K562 (cell line): ENCODE results near the gene ZNF512B. TPM values are rescaled to one million over a fixed set of nuclear protein-coding genes. Genes with fewer than 3 reads are reported as not detected.

Source experiments
- ATAC-seq: fragments of 200-7000 bp; cut with Tn5 transposase; 3 replicates; pipeline ENCODE4 v1.9.1; 2020; ENCODE audit warnings: moderate library complexity
- BruUV-seq: library from RNA; stranded (reverse); fragments of 400-500 nt; replicated peaks from 2 replicates; lab custom pipeline; 2021; lab: Mats Ljungman, UMichigan
- CTCF ChIA-PET: fragments of 300-600 bp; formaldehyde crosslinking; extraction: SDS; loops from one replicate; lab custom pipeline; 2021; ENCODE audit warnings: low intra/inter-chr PET ratio; lab: Yijun Ruan, JAX
- POLR2A ChIA-PET: fragments of 300-600, 350-650 bp; sonication (Branson Sonifier 250); formaldehyde crosslinking; extraction: SDS; loops from one replicate; lab custom pipeline; 2021; ENCODE audit warnings: antibody characterized with exemption, inconsistent platforms; lab: Yijun Ruan, JAX
- DNase-seq, 4 experiments: peaks; one replicate each; pipeline versions ENCODE4 v3.0.0 to v3.0.0-alpha.2; 2011 to 2018; ENCODE audit warnings: low spot score in 3 of 4, mixed read lengths in 3 of 4; ENCODE audit errors: extremely low read depth in 1 of 4
- FAIRE-seq: peaks from 2 replicates; lab custom pipeline; 2011; peaks lifted over from hg19 to GRCh38; lab: Jason Lieb, UNC
- H2AFZ ChIP-seq: 2 replicates; pipeline ENCODE4 v1.6.0; 2011; ENCODE audit warnings: low read depth, low read length, control low read depth, inconsistent platforms
- H3K27ac ChIP-seq: fragments of 200-600 bp; 3 replicates; pipeline ENCODE4 v1.8.0; 2011; ENCODE audit warnings: low read depth, mild to moderate bottlenecking, control low read depth, inconsistent platforms, low read length, moderate library complexity, mixed read lengths; ENCODE audit errors: extremely low read depth
- H3K27me3 ChIP-seq, 2 experiments: fragments of 300-600 bp in 1 of 2; 2 replicates in 1 of 2; 3 replicates in 1 of 2; pipeline versions ENCODE4 v1.6.0 to v1.8.0; 2011; ENCODE audit warnings: inconsistent platforms in 2 of 2, low read length in 2 of 2, mild to moderate bottlenecking in 1 of 2, mixed read lengths in 1 of 2, moderate library complexity in 1 of 2; ENCODE audit not compliant: control insufficient read depth in 2 of 2, insufficient read depth in 2 of 2
- H3K36me3 ChIP-seq: fragments of 300-600 bp; 3 replicates; pipeline ENCODE4 v1.8.0; 2011; ENCODE audit warnings: mild to moderate bottlenecking, low read length, inconsistent platforms; ENCODE audit not compliant: control insufficient read depth, insufficient read depth
- H3K4me1 ChIP-seq, 2 experiments: fragments of 200-600 bp in 1 of 2; replicated peaks in 1 of 2; 2 replicates in 1 of 2; 3 replicates in 1 of 2; pipeline versions ENCODE4 v1.5.1 to v1.8.0; 2011; ENCODE audit warnings: inconsistent platforms in 2 of 2, low read length in 2 of 2, mild to moderate bottlenecking in 1 of 2, mixed read lengths in 1 of 2, moderate library complexity in 1 of 2; ENCODE audit not compliant: control insufficient read depth in 2 of 2, insufficient read depth in 2 of 2
- H3K4me2 ChIP-seq: 2 replicates; pipeline ENCODE4 v1.6.1; 2011; ENCODE audit warnings: low read length, control low read depth, inconsistent platforms, mixed read lengths; ENCODE audit not compliant: insufficient read depth
- H3K4me3 ChIP-seq: fragments of 200-600 bp; sonication (generic), shearing (Covaris generic); 2 replicates; pipeline ENCODE4 v1.5.1; 2016; ENCODE audit warnings: control low read depth, inconsistent platforms
- H3K79me2 ChIP-seq: fragments of 200-600 bp; 3 replicates; pipeline ENCODE4 v1.8.0; 2011; ENCODE audit warnings: low read length, inconsistent platforms; ENCODE audit not compliant: control insufficient read depth, insufficient read depth
- H3K9ac ChIP-seq, 2 experiments: 2 replicates each; pipeline versions ENCODE4 v1.6.0 to v1.6.1; 2011; ENCODE audit warnings: low read depth in 2 of 2, low read length in 2 of 2, control low read depth in 1 of 2, inconsistent platforms in 1 of 2, mild to moderate bottlenecking in 1 of 2, mixed read lengths in 1 of 2; ENCODE audit not compliant: insufficient read depth in 1 of 2
- H3K9me1 ChIP-seq: one replicate; pipeline ENCODE4 v1.6.0; 2011; ENCODE audit warnings: inconsistent platforms, mild to moderate bottlenecking, low read length, moderate library complexity; ENCODE audit not compliant: control insufficient read depth, insufficient read depth
- H3K9me3 ChIP-seq: replicated peaks from 2 replicates; pipeline ENCODE4 v1.5.1; 2011; ENCODE audit warnings: low read depth, low read length, inconsistent platforms; ENCODE audit not compliant: control insufficient read depth, insufficient read depth
- H4K20me1 ChIP-seq: replicated peaks from 2 replicates; pipeline ENCODE4 v1.6.1; 2011; ENCODE audit warnings: low read length, inconsistent platforms, mixed read lengths; ENCODE audit not compliant: control insufficient read depth, insufficient read depth
- CC2D1A ChIP-seq: fragments of 450-650 bp; IDR thresholded peaks from 2 replicates; pipeline ENCODE4 v1.6.1; 2017; ENCODE audit warnings: mild to moderate bottlenecking
- E4F1 ChIP-seq: fragments of 250-450 bp; sonication (Bioruptor Pico); IDR thresholded peaks from 2 replicates; pipeline ENCODE4 v1.5.0; 2021; ENCODE audit warnings: mild to moderate bottlenecking, borderline replicate concordance
- NCOA2 ChIP-seq, 2 experiments: fragments of 450-650 bp; IDR thresholded peaks; 2 replicates each; pipeline ENCODE4 v1.6.1; 2018; ENCODE audit warnings: mild to moderate bottlenecking in 2 of 2, moderate library complexity in 1 of 2; ENCODE audit not compliant: partially characterized antibody in 2 of 2
- RBFOX2 ChIP-seq: fragments of 200-400 bp; formaldehyde crosslinking; IDR thresholded peaks from 2 replicates; pipeline ENCODE4 v1.6.1; 2017; ENCODE audit warnings: low read depth, mild to moderate bottlenecking, low read length, moderate library complexity
- ZNF263 ChIP-seq: sonication (generic); formaldehyde crosslinking; IDR thresholded peaks from 2 replicates; pipeline ENCODE4 v1.8.0; 2022; ENCODE audit warnings: mild to moderate bottlenecking, missing genetic modification reagents, borderline replicate concordance
- WGBS: fragments of 100-300 bp; shearing (Covaris generic); methylation state at CpG from one replicate; pipeline ENCODE4 v1.1.6; 2016; ENCODE audit warnings: low coverage, mixed read lengths; ENCODE audit not compliant: insufficient coverage; ENCODE audit errors: missing lambda C conversion rate; 5-methylcytosine and 5-hydroxymethylcytosine counted together
- in situ Hi-C: fragments of 300-500 bp; cut with MboI; formaldehyde crosslinking; loops from 4 replicates; pipeline ENCODE4 v1.15.0; 2018; ENCODE audit warnings: inconsistent platforms, mixed read lengths
- intact Hi-C: fragments of 100-400 bp; cut with micrococcal nuclease; formaldehyde crosslinking; loops from 2 replicates; pipeline ENCODE4 v1.14.2; 2022
- polyA plus RNA-seq, 8 experiments: library from polyadenylated mRNA; depleted of rRNA in 4 of 8; stranded (reverse) in 5 of 8; unstranded in 3 of 8; fragments of >200 nt; fragmentation: Nextera tagmentation in 2 of 8; fragmentation: Illumina TruSeq in 1 of 8; extraction: Ambion mirVana in 2 of 8; extraction: Trizol in 1 of 8; gene quantifications; 2 replicates each; pipeline versions ENCODE4 v1.2.1 to v1.2.3, GENCODE V29; 2011 to 2014; ENCODE audit warnings: inconsistent platforms in 1 of 8, missing spikeins in 1 of 8
- total RNA-seq, 7 experiments: library from RNA; depleted of rRNA in 6 of 7; stranded (reverse); fragments of >200 nt in 6 of 7; fragmentation: Illumina TruSeq in 2 of 7; extraction: Trizol in 2 of 7; gene quantifications; 2 replicates each; pipeline versions ENCODE4 v1.2.1 to v1.2.3, GENCODE V29; 2011 to 2021; ENCODE audit warnings: low replicate concordance in 1 of 7

The ZNF512B gene
- total and polyA plus RNA-seq, 9 of the 15 experiments (the other 6 are each of a cell fraction or from before 2014, with no cell fraction given), result 0.01 to 27.8 (median 8.2) TPM

GRCh38 chr20:63953764-63954429 is 15.8 kb downstream of the ZNF512B start:
- WGBS, result 73% methylated on average over 13 of the region's 13 CpGs
- TF ChIP-seq ZNF263 (CRISPR knock-in tag), result 0 out of 2 replicates have a peak, but pooled peaks have one; percentile 40
- peak; percentile 50 for TF ChIP-seq RBFOX2
- no peak for TF ChIP-seq NCOA2 (IDR thresholded peaks at IDR 0.05; ENCODE audit: partially characterized antibody in 2 of 2)
- TF ChIP-seq CC2D1A, result no peak
- no peak for TF ChIP-seq E4F1 (CRISPR knock-in tag)
- H3K36me3 ChIP-seq, result peaks cover 38% of the 10 kb centered on the region; the same call in 1 of the 3 replicates
- CTCF ChIA-PET, result interaction anchor here (0.6 kb wide), 1 partner anchor 20 kb away, joined by 3 read pairs; no protein-coding TSS in a partner anchor
- H3K79me2 ChIP-seq, result peaks cover 71% of the 10 kb centered on the region
- DNase-seq, result no peak
- no TSS peak for BruUV-seq
- H2AFZ ChIP-seq, result no peak overlapping the region
- no peak for ATAC-seq
- in situ Hi-C loops, result no loop called here
- peak overlapping the region in 1 of 2 experiments; percentile 99; a peak in 2 of 4 replicates for H3K9ac ChIP-seq
- no peaks in the 10 kb centered on the region for H3K9me3 ChIP-seq
- no peak overlapping the region; the same call in 2 of the 3 replicates for H3K27ac ChIP-seq
- POLR2A ChIA-PET, result interaction anchor here (0.6 kb wide), 2 partner anchors 15 to 666 kb away, joined by 3 to 4 read pairs; no protein-coding TSS in a partner anchor
- no peak overlapping the region for H3K4me3 ChIP-seq
- H3K4me1 ChIP-seq, result peaks cover 28 to 93% of the 10 kb centered on the region in 2 experiments
- intact Hi-C loops, result no loop called here
- H3K9me1 ChIP-seq, result peaks cover 21% of the 10 kb centered on the region
- peak overlapping the region; percentile 59; the same call in 1 of the 2 replicates for H3K4me2 ChIP-seq
- no peaks in the 10 kb centered on the region for H3K27me3 ChIP-seq
- FAIRE-seq, result no peak
- peaks cover 45% of the 10 kb centered on the region for H4K20me1 ChIP-seq
